ENCODE results near the gene ARL8B.

- TF ChIP-seq EZH2phosphoT487 (IDR thresholded peaks at IDR 0.05), result no peak
- no peak for TF ChIP-seq CTCF (IDR thresholded peaks at IDR 0.05)
Measured at GRCh38 chr3:5126586-5126985, 4.5 kb downstream of the ARL8B start.
